HL-60/S4 (cell line): ENCODE measurements around the gene TATDN2.

ENCODE experiments used
- in situ Hi-C: fragments of 300-500 bp; cut with MboI; formaldehyde crosslinking; loops from 2 replicates; pipeline ENCODE4 v1.14.3; 2022; ENCODE audit warnings: low sequenced_read_pairs

Gene TATDN2, protein sequence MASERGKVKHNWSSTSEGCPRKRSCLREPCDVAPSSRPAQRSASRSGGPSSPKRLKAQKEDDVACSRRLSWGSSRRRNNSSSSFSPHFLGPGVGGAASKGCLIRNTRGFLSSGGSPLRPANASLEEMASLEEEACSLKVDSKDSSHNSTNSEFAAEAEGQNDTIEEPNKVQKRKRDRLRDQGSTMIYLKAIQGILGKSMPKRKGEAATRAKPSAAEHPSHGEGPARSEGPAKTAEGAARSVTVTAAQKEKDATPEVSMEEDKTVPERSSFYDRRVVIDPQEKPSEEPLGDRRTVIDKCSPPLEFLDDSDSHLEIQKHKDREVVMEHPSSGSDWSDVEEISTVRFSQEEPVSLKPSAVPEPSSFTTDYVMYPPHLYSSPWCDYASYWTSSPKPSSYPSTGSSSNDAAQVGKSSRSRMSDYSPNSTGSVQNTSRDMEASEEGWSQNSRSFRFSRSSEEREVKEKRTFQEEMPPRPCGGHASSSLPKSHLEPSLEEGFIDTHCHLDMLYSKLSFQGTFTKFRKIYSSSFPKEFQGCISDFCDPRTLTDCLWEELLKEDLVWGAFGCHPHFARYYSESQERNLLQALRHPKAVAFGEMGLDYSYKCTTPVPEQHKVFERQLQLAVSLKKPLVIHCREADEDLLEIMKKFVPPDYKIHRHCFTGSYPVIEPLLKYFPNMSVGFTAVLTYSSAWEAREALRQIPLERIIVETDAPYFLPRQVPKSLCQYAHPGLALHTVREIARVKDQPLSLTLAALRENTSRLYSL

DNA sequence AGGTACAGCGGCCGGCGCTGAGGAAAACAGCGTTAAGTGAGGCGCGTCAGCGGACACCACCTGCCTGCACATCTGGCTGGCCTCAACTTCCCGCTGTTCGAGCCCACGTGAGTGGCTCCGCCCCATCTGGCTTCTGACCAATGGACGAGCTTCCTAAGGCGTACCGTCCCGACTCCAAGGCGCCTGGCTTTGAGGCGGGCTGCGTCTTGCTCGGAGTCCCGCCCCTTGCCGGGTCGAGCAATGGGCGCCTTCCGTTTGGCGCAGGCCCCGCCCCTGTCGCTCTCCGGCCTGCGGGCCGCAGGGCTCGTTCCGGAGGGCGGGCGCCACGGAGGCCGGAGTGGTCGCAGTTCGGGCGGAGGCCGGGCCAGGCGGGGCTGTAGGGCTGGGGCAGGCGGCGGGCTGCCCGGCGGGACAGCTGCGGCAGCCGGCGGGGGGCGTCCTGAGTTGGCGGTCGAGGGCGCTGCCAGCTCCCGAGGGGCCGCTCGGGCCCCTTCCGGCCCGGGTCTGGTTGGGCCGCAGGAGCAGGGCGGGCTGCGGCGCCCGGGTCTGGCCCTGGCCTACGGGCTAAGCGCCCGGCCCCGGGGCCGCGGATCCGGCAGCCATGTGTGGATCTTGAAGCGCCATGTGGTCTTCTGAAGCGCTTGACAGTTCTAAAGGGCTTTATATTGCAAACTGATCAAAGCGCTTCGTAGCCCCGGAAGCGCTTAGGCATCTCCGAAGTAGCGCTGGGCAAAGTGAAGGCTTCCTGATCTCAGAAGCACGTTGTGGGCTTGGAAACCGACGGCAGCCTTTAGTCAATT lies at the start of gene TATDN2:
TSS of gene TATDN2 (plus strand) at position 276 of the 800 bp plus-strand sequence. CDS start 742 bp downstream, outside the sequence.
- in situ Hi-C loops, result no loop called here

DNA sequence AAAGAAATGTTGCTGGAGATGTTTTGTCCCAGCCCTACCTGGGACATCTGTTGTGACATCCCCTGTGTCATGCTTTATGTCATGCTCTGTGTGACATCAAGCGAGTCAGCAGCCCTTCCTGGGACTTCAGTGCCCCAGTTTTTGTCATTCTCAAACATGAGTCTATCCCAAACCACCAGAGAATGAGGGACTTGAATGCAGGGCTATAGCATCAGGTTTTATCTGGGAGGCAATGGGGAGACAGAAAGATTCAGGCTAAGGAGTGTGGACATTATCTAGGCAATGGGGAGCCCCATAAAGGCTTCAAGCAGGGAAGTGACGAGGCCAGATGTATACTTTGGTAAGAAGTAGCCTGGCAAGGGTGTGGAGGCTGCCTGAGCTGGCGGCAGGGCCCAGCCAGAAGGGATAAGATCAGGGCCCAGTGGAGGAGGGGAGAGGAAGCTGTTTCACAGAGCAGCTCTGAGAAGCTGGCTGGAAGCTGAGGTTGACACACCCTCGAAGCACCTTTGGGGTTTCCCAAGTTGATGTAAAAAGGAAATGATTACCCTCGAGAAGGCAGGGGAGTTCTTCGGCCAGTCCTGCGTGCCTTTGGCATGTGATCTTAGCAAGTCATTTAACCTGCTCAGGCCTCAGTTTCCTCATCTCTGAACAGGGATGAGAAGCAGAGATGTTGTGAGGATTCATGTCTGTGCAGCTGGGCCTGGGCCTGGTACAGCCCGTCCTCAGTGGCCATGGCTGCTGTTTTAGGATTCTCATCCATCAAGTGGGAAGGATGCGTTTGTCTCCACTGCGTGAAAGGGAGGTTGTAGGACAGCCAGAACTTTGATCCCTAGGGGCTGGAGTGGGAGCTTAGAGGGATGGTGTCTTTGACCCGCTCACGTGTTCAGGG lies 49.3 kb upstream of the TATDN2 start:
- in situ Hi-C loops, result no loop called here

DNA sequence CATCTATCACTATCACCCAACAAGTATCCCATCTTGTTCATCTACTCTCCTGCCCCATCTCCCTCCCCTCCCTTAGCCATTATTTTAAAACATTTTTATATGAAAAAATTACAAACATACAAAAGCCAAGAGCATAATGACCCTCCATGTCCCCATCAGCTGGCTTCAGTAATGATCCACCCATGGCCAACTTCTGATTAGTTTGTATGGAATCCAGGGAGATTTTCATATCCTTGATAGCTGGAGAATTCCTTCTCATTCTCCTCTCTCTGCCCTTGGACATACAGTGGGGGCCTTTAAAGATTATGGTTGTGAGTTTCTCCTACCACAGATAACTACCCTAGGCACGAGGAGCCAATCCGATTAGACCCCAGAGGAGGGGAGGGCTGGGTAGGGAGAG lies 43.3 kb upstream of the TATDN2 start:
- in situ Hi-C loops, result no loop called here

DNA sequence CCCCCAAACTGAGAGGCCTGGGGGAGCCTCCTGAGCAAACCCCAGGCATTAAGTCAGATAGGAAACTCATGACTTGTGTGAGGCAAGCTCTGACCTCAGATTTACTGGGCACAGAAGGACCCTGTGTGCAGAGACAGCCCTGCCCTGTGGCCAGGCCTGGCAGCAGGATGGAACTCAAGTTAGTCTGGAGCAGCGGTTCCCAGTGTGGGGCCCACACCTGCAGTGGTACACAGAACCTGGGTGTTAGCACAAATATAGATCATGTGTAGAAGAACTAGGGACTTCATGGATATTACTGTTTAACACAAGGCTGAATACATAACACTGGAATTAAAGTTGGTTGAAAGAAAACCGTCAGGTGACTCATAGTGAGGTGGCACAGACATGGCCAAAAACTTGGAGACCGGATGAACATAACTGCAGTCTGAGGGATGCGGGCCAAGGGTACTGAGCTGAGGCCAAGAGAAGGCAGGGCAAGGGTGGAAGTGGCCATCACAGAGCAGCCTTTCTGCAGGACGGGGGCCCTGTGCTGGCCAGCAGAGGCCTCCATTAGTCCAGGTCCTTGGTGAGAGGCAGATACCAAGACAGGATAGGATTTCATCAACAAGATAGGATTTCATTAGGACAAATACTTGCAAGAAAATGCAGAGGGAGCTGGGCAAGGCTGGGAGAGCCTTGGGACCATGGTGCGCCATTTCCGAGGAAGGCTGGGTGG lies 42.7 kb upstream of the TATDN2 start:
- in situ Hi-C loops, result no loop called here

DNA sequence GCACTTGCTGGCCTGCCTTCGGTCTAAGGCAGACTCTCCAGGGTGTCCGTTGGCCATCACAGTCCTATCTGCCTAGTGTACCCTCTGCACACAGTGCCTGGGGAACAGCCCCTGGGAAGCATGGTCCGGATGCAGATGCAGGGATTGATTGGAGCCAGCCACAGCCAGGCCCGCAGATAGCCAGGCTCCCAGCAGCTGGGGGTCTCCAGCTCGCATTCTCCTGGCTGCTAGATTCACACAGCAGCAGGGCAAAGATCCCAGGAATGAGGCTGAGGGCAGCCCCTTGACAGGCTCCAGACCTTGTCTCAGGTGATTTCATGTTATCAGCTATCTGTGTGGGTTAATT lies 42.1 kb upstream of the TATDN2 start:
- in situ Hi-C loops, result no loop called here

DNA sequence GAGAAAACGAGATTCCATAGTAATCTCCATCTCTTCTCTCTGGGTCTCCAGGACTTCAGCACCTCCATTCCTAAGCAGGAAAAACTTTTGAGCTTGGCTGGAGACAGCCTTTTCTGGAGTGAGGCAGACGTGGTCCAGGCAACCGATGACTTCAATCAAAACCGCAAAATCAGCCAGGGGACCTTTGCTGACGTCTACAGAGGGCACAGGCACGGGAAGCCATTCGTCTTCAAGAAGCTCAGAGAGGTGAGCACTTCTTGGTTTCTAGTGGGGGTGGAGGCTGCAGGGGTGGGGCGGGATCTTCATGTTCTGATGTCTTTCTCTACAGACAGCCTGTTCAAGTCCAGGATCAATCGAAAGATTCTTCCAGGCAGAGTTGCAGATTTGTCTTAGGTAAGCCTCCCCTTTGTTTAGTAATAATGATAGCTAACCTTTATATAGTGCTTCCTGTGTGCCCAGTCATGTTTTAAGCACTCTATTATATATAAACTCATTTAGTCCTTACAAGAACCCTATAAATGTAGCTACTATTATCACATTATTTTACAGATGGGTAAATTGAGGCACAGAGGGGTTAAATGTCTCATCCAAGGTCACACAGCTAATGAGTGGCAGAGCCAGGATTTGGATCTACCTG lies 35.0 kb upstream of the TATDN2 start:
- in situ Hi-C loops, result no loop called here

DNA sequence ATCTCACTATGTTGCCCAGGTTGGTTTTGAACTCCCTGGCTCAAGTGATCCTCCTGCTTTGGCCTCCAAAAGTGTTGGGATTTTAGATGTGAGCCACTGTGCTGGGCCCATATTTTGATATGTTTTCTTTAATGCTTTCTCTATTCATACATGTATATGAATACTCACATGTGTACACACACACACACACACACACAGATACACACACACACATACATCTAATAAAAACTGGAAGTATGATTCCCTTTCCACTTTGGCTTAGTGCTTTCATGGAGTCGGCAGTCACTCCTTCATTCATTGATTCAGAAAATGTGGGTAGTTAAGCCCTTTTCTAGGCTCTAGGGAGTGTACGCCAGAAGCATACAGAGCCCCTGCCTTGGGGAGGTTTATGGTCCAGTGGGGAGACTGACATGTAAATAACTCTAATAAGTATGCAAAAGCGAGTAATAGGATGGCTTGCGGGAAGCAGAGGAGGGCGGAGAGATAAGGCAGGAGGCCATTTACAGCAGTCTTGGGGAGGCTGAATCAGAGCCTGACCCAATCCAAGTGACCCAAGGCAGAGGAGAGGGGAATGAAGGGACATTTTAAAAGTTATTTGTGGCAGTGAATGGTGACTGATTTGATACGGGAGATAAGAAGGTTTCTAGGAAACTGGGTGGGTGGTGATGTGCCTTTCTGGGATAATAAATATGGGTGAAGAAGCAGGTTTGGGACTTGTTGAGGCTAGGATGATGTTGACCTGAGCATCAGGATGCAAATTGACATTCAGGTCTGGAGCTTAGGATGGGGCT lies 32.5 kb upstream of the TATDN2 start:
- in situ Hi-C loops, result no loop called here

DNA sequence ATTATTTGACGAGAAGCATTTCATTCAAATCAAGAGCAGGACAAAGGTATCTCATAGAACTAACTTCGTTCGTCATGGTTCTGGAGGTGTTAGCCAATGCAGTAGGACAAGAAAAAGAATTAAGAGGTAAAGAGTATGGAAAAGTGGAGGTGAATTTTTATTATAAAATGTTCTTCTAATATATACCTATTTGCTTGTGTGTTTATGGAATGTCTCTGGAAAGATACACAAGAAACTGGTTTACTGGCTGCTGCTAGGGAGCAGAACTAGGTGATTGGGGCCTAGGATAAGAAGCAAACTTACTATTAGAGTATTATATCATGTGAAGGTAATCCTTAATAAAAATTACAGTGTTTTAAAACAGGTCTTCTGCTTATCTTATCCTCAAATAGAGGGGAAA lies 30.9 kb upstream of the TATDN2 start:
- in situ Hi-C loops, result no loop called here

DNA sequence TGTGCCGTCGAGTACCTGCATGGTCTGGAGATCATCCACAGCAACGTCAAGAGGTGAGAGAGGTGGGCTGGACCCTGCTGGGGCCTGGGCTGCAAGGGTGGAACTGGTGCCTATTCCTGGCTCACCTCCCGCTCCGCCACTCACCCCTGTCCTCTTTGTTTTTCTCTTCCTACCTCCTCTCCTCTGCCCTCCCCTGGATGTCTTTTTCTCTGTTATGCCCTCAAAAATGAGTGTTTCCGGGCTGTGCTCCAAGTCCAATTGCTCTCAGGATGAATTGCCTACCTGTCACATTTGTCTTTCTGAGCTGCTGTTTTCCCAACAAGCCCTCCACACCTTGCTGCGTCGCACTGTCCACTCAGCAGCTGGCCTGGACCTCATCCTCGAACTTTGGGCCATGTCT lies 28.5 kb upstream of the TATDN2 start:
- in situ Hi-C loops, result no loop called here

DNA sequence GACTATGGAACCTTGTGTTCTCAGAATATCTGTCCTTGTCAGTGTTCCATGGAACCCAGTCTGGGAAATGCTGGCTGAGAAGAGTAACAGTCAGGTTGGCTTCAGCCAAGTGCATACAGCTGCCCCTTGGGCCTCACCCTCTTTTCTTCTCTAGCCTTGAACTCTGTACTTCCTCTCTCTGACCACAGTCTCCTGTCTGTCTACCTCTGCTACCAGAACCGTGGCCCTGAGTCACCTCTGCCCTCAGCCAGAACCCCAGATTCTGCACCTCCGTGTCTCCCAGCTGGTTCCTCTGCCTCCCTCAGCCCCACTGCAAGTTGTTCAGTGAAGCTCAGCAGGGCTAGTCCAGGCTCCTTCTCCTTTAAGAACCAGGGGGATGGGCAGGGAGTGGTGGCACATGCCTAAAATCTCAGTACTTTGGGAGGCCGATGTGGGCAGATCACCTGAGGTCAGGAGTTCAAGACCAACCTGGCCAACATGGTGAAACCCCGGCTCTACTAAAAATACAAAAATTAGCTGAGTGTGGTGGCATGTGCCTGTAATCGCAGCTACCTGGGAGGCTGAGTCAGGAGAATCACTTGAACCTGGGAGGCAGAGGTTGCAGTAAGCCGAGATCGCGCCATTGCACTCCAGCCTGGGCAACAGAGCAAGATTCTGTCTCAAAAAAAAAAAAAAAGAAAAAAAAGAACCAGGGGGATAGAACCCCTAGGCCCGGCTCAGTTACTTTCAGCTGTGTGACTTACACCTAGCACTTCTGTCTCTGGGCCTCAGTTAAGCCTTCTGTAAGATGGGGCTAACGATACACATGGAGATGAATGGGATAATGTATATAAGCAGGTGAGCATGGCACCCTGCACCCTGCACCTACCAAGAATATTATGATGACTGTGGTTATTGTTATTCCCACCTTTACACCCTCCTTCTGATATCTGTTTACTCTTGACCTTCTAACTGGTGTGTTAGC lies 24.3 kb upstream of the TATDN2 start:
- in situ Hi-C loops, result no loop called here

DNA sequence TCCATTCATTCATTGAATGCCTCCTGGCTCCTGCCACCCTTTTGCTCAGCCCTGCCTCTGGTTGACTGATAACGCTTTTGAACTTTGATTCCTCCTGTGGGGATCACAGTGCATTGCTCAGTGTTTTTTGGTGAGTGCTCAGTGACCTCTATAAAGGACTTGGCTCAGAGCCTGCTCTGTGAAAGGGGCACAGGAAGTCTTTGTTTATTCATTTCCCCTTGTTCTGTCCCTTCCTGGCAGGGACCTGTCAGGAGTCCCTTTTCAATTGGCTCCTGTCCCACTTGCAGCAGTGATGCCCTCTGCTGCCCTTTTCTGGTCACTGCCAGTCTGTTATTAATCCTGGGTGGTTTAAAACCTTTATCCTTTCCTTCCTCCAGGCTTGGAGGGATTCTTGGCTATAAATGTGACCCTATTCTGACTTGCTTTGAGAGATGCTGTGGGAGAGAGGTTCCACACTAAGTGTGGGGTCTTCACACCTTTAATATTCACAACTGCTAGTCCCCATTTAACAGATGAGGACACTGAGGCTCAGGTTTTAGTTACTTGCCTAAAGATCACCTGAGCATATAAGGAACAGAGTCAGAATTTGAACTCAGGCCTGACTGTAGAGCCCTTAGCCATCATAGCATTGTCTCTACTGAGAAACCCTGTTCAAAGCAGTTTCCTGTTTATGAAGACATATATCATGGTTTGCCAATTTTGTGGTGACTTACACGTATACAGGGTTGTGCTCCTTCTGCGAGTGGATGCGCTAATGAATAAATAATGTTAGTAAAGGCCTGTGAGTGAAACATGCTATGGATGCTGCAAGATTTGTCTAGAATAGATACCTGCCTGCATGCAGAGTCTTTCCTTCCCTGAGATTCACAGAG lies 23.2 kb upstream of the TATDN2 start:
- in situ Hi-C loops, result no loop called here

DNA sequence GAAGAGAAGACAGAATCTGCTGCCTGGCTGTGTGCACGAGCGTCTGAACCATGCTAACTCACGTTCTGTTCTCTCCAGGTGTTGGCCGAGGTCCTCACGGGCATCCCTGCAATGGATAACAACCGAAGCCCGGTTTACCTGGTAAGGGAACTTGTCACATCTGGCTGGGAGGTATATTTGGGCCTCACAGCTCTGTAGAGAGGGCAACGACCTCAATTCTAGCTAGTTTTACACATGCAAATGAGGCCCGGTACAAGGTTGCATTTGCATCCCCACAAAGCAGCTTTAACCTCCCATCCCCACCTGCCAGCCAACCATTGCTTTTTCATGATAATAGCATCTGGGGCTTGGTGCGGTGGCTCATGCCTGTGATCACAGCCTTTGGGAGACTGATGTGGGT lies 22.0 kb upstream of the TATDN2 start:
- in situ Hi-C loops, result no loop called here

DNA sequence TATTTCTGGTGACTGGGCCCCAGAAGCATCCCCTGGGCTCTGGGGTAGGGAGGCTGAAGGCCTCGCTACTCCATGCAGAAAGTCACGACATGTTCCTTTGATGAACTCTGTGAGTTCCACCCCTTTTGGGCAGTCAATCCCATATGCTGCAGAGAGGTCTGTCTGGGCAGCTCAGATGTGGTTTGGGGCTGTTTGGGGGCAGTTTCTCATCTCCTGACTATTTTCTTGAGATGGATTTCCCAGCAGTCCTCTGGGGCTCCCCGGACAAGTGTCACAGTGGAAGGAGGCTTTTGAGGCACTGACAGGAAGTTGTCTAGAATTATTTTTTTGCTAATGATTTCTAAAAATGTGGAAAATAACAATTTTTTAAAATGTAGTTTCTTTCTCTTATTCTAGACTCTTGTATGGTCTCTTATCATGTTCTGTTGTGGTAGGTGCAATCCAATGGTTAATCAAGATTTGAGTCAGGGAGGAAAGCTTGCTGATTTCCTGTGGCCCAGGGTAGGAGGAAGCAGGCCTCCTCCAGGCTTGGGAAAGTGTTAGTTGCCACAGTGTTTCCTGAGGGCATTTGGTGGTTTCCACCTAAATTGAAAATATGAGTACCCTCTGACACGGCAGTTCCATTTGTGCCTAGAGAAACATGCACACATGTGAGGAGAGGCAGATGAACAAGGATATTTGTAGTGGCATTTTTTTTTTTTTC lies 19.9 kb upstream of the TATDN2 start:
- in situ Hi-C loops, result no loop called here

DNA sequence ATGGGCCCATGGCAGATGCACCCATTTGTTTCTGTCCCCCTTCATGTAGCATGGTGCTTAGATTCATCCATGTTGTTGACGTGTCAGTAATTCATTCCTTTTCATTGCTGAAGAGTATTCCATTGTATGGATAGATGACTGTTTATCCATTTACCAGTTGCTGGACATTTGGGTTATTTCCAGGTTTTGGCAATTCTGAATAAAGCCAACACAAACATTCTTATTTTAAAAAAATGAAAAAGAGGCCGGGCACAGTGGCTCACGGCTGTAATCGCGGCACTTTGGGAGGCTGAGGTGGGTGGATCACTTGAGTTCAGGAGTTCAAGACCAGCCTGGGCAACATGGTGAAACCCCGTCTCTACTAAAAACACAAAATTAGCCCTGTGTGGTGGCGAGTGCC lies 18.7 kb upstream of the TATDN2 start:
- in situ Hi-C loops, result no loop called here

DNA sequence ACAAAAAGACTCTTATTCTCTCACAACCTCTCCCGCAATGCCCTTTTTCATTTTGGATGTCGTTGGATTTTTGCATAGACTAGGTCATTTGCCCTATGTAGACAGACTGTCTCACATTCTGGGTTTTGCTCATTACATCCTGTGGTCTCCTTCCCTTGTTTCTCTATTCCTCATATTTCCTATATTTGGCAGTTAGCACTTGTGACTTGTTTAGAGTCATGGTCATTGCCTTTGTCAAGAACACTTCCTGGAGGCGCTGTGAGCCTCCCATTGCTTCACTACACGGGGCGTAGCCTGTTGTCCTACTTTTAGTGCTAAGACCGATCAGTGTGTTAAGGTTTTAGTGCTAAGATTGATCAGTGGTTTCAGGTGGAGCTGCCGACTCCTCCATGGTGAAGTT lies 16.1 kb upstream of the TATDN2 start:
- in situ Hi-C loops, result no loop called here

DNA sequence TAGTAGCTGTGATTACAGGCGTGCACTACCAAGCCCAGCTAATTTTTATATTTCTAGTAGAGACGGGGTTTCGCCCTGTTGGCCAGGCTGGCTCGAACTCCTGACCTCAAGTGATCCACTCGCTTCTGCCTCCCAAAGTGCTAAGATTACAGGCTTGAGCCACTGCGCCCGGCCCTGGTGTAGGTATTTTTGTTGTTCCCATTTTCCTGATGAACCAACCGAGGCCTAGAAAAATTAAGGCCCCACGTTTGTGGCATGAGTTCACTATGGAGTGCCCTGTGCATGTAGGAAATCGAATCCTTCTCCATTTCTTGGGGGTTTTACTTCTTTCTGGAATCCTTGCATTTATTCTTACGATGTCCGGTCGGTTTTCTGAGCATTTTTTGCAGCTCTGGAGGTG lies 14.3 kb upstream of the TATDN2 start:
- in situ Hi-C loops, result no loop called here
